ENCODE data around the gene VMP1.
"Not testable (repeated sequence)": the region's sequence is repeated elsewhere in the genome, so short reads cannot be mapped to it uniquely, and the experiment has no call there.

The VMP1 gene

DNA sequence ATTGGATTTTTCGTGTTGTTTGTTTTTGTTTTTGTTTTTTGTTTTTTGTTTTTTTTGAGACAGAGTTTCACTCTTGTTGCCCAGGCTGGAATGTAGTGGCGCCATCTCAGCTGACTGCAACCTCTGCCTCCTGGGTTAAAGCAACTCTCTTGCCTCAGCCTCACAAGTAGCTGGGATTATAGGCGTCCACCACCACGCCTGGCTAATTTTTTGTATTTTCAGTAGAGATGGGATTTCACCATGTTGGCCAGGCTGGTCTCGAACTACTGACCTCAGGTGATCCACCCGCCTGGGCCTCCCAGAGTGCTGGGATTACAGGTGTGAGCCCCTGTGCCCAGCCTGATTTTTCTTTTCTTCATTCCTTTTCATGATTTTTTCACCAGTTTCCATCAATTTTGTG is 73.1 kb downstream of the VMP1 start:
- not testable (repeated sequence) for DNase-seq (ENCODE audit: low read depth in 2 of 2)

DNA sequence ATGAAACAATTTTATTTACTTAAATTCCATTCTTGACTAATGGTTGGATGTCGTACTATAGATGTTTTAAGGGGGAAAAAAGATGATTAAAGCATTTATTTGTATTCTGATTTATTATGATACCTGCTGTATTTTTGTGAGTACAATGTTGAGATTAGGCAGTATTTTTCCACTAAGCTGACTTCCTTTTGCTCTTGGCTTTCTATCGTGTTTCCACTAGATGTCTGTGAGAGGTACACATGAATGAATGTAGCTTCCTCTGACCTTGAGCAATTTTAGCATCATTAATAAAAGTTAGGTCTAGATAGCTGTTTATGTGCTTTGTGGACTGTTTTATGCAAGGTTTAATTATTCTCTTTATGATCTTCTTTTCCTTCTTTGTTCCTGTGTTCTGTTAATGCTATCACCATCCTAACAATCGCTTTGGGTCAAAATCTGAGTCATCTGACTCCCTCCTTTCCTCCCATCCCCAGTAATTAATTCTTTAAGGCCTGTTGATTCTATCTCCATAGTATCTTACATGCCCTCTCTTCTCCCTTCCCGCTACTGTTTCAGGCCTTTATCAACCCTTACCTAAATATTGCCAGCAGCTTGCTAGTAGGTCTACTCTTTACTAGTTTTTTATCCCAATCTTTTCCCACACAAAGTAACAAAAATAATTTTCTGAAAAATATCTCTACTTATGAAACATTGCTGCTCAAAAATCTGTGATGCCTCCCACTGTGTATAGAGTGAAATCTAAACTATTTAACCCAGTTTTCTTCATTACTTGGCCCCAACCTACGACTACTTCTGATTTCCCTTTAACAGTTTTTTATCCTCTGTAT is 76.0 kb downstream of the VMP1 start:
- DNase-seq (ENCODE audit: low read depth in 2 of 2) = no peak

DNA sequence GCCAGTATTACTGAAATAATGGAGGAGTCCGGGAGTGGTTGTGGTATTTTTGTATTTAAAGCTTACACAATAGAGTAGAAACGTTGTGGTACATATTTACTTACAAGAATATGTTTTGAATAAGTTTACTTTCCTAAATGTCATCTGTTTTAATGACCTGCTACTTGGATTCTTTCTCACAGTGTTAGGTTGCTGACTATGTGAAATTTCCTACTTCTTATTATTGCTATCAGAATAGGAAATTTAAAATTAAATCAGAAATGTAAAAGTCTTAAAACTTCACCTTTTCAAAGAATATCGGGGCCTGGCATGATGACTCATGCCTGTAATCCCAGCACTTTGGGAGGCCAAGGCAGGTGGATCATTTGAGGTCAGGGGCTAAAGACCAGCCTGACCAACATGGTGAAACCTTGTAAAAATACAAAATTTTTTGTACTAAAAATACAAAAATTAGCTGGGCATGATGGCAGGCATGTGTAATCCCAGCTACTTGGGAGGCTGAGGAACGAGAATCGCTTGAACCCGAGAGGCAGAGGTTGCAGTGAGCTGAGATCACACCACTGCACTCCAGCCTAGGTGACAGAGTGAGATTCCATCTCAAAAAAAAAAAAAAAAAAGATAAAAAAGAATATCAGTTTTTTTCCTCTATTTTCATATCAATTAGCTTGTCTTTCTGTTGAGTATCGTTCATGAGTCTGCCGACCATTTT is 77.8 kb downstream of the VMP1 start:
- DNase-seq (ENCODE audit: low read depth in 2 of 2) = no peak

DNA sequence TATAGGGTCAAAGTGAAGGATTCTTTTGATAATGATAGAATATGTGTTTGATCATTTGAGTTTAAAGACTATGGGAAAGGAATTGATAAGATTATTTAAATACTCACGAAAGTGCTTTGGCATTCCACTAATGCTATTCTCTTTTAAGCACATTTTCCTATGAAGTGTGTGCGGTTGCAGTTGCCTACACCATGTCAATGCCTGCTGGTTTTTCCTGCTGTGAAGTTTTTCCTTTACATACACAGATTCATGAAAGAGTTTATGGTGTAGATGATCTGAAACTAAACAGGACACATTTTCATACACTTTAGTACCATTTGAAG is 78.7 kb downstream of the VMP1 start:
- DNase-seq (ENCODE audit: low read depth in 2 of 2) = no peak

DNA sequence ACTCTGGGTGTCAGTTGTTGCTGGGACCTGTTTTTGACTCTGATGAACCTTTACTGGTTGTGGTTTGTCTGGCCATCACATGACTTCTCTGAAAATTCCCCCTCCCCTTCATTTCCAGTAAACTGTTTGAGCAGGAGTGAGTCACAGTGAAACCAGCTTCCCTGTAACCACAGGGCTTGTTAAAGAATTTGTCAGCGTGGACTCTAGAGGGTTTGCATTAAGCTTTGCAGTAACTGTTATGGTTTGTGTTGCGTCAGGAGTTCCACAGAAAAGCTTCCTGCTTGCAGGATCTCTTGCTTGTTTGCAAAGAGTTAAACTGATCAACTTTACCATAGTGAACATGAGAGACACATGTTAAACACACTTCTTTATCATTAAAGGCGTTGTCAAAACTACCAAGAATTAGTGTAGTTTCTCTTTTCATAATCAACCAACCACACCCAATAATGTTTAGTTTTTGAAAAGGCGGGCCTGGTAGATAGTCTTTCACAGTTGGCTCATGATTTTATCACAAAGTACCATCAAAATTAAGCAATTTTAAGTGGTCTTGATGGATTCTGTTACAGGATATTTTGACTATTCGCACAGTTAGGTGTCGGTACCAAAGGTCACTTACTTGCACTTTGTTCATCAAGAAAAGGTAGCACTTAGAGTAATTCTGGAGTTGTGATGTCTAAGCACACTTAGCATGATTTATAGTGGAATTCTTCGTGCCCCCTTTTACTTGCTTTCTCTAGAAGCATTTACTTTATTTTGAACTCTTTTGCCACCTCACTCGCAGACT is 79.3 kb downstream of the VMP1 start:
- peak; percentile 73 to 75 for DNase-seq (ENCODE audit: low read depth in 2 of 2)

DNA sequence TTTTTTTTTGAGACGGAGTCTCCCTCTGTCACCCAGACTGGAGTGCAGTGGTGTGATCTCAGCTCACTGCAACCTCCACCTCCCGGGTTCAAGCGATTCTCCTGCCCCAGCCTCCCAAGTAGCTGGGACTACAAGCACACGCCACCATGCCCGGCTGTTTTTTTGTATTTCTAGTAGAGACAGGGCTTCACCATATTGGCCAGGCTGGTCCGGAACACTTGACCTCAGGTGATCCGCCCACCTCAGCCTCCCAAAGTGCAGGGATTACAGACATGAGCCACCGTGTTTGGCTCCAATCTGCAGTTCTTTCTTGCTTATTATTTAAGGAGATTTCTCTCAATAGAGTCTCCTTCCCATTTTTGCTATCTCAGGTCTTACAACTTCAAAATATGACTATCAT is 82.4 kb downstream of the VMP1 start:
- DNase-seq (ENCODE audit: low read depth in 2 of 2) = not testable (repeated sequence)

DNA sequence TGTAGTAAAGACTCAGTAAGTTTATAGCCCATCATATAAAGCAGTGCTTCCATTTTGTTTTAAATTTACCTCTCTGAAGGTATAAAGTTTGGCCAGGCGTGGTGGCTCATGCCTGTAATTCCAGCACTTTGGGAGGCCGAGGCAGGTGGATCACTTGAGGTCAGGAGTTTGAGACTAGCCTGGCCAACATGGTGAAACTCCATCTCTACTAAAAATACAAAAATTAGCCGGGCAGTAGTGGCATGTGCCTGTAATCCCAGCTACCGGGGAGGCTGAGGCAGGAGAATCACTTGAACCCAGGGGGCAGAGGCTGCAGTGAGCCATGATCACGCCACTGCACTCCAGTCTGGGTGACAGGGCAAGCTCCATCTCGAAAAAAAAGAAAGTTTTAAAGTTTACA is 83.0 kb downstream of the VMP1 start:
- not testable (repeated sequence) for DNase-seq (ENCODE audit: low read depth in 2 of 2)

DNA sequence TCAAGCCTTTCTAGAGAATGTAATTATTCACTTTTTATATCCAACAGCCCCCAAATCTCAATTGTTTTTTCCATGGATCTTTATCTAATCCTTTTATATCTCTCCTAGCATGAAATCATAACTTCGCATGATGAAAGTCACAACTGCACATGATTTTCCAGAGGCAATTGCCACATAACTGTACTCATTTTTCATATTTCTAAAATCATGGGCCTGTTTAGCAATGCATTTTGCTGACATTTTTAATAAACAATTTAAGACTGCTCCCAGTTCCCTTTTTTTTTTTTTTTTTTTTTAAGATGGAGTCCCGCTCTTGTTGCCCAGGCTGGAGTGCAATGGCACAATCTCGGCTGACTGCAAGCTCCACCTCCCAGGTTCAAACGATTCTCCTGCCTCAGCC is 83.5 kb downstream of the VMP1 start:
- no peak for DNase-seq (ENCODE audit: low read depth in 2 of 2)

DNA sequence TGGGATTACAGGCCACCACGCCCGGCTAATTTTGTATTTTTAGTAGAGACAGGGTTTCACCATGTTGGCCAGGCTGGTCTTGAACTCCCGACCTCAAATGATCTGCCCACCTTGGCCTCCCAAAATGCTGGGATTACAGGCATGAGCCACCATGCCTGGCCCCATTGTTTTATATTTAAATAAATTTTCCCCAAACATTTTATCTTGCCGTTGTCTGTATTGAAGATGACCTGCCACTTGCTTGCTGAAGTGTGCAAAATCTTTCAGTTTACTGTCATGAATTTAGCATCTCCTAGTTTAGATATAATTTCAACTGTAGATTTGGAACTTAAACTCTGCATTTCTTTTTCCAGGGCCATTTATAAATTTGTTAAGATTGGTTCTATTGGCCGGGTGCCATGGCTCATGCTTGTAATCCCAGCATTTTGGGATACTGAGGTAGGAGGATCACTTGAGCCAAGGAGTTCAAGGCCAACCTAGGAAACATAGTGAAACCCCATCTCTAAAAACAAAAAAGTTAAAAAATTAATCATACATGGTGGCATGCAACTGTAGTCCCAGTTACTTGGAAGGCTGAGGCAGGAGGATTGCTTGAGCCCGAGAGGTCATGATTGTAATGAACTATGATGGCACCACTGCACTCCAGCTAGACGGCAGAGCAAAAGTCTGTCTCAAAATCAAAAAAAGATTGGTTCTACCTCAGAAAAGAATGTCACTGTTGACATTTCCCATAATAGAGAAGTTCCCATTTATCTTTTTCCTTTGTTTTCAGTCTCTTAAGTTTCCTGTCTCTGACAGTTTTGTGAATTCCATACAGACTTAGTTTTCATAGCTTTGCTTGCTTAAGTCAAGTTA is 84.4 kb downstream of the VMP1 start:
- no peak for DNase-seq (ENCODE audit: low read depth in 2 of 2)

DNA sequence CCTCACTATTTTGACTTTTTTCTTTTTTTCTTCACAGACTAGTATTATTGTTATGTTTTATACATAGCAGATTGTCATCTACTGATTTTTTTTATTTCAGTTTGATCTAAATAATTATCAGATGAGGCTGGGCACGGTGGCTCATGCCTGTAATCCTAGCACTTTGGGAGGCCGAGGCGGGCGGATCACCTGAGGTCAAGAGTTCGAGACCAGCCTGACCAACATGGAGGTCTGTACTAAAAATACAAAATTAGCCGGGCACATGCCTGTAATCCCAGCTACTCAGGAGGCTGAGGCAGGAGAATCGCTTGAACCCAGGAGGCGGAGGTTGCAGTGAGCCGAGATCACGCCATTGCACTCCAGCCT is 85.0 kb downstream of the VMP1 start:
- not testable (repeated sequence) for DNase-seq (ENCODE audit: low read depth in 2 of 2)

DNA sequence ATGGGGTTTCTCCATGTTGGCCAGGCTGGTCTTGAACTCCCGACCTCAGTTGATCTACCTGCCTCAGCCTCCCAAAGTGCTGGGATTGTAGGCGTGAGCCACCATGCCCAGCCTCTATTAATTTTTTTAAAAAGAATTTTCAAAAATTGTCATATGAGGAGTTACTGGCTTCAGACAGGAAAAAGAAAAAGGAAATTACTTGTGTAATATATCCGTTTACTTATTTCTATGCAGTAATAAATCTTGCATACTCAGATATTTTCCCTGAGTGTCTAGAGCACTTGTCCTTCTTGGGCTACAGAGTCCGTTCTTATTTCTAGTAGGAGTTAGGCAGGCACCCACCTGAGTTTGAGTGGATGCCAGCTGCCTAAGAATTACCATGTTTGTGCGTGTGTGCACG is 85.8 kb downstream of the VMP1 start:
- DNase-seq (ENCODE audit: low read depth in 2 of 2) = no peak

DNA sequence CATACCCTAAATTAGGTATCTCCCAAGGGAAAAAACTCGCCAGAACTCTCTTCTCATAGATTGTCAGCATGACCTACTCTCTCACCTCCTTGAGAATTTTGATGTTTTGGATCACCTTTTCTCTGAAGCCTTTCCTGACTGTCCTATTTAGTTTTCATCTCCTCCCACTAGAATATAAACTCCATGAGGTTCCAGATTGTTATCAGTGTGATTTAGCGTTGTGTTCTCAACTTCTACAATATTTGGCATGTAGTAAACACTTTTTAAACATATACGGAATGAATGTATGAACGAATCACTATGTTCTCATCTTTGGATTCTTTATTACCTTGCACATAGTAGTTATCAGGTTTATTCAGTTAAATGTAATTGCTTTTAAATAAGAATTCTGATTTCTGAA is 88.7 kb downstream of the VMP1 start:
- DNase-seq (ENCODE audit: low read depth in 2 of 2) = no peak

DNA sequence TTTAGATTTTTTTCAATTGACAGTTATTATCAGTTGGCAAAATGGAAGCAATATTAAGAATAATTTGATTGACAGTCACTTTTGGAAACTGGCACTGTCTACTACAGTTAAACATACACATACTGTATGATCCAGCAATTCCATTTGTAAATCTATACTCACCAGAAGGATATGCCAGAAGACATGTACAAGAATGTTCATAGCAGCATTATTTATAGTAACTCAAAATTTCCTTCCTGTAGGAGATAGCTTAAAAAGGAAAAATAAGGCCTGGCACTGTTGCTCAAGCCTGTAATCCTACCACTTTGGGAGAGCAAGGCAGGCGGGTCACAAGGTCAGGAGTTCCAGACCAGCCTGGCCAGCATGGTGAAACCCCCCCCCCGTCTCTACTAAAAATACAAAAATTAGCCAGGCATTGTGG is 89.3 kb downstream of the VMP1 start:
- no peak for DNase-seq (ENCODE audit: low read depth in 2 of 2)

DNA sequence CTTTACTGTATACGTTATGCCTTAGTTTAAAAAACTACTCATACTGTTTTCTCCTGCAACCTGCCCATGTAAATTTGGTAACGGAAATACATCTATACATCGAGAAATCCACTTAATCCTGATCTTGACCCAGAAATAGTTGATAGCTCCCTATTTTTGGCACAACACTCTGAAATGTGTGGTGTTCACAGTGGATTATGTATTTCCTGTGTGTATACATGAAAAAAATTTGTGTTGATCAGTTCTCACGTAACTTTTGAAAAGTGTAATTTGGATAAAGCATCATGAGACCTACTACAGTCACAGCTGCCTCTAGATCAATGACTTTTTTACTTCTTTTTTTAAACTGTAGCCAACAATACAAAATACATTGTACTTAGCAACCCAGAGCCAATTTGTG is 90.7 kb downstream of the VMP1 start:
- no peak for DNase-seq (ENCODE audit: low read depth in 2 of 2)

DNA sequence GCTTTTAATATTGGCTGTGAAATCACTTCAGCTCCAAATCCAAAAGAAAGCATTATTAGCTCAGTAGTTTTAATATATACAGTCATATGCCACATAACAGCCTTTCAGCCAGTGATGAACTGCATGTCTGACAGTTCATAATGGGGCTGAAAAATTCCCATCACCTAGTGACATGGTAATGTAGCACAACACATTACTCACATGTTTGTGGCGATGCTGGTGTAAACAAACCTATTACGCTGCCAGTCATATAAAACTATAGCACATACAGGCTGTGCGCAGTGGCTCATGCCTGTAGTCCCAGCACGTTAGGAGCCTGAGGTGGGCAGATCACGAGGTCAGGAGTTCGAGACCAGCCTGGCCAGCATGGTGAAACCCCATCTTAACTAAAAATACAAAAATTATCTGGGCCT is 93.1 kb downstream of the VMP1 start:
- DNase-seq (ENCODE audit: low read depth in 2 of 2) = no peak

DNA sequence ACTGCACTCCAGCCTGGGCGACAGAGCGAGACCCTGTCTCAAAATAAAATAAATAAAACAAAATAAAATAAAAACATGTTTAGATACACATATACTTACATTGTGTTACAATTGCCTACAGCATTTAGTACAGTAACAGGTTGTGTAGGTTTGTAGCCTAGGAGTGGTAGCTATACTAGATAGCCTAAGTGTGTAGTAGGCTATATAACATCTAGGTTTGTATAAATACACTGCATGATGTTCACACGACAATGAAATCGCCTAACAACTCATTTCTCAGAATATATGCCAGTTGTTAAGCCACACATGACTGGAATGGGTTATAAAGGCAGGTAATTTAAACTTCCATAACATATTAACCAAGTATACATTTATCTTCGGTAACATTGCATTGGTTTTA is 94.7 kb downstream of the VMP1 start:
- DNase-seq (ENCODE audit: low read depth in 2 of 2) = no peak

DNA sequence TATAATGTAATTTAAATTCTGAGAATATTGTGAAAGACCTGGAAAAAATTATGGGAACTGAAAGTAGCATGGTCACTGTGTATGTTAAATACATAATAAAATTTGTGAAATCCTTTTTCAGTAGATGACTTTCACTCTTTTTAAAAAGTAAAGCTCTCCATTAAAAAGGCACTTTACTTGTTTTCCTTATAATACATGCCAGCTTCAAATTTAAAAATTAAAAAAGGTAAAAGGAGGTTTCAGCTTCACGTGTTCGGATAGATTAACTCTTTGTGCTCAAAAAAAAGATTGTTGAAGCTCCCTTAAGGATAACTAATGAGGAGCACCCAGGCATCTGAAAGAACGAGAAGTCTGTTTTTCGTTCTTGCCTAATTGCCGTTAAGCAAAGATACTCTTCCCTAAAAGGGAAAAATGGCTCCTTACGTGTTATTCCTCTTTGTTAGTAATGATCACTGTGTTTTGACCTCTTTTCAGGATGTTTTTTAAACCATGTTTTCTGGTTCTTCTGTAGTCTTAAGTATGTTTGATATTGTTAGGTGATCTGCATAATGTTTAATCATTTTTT is 97.5 kb downstream of the VMP1 start:
- no peak for DNase-seq (ENCODE audit: low read depth in 2 of 2)

DNA sequence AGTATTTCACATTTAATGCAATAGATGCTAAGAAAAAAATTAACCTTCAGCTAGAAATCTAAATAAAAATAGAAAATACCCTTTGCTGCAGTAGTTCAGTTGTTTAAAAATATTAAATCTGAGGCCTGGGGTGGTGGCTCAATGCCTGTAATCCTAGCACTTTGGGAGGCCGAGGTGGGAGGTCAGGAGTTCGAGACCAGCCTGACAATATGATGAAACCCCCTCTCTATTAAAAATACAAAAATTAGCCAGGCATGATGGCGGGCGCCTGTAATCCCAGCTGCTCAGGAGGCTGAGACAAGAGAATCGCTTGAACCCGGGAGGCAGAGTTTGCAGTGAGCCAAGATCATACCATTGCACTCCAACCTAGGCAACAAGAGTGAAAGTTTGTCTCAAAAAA is 98.9 kb downstream of the VMP1 start:
- DNase-seq (ENCODE audit: low read depth in 2 of 2) = not testable (repeated sequence)

DNA sequence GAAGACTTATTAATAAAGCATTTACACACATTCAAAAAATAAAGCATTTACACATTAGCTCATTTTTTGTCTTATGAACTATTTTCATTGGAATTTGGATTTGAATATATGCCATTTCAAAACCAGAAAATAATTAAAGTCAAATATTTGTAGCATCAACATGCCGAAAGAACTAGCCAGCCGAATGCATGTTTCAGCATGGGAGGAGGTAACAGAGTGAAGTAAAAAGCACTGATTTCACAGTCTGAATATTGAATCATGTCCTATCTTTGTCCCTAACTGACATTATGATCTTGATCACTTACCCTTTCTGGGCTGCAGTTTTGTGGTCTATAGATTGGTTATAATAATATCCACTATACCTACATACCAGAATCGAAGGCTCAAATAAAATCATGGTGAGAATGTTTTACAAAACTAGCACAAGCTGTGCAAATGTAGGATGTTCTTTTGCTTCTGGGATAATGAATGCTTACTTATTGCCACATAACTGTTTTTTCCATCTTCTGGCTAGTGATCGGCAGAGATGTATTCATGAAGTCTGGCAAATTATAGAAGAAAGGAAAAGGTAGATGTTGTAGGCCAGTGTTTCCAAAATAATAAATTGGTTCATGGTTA is 100.5 kb downstream of the VMP1 start:
- no peak for DNase-seq (ENCODE audit: low read depth in 2 of 2)

DNA sequence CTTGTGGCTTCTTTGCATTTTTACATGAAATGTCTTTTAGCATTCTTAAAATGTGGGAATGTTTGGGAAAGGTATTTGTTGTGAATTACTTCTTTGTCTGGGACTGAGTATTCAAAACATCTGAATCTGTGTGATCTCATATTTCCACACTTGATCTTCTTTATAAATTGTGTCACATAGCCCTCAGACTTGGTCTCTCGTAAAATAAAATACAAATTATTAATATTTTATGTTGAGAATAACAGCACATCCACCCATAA is 103.4 kb downstream of the VMP1 start:
- no peak for DNase-seq (ENCODE audit: low read depth in 2 of 2)

DNA sequence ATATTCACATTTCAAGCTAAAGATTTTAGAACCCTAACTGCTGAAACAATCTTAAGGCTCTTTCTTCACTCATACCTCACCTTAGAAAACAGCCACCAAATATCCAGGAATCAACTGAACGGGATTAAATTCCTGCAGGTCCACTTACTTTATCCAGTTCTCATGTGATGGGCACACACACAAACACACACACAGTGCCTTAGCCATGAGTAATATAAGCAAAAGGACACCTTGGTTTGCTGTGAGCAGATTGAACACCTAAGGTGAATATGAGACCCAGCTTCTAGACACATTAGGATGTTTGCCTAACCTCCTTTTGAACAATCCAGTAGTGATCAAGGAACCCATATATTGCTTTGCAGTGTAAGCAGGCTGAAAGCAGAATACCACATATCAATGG is 103.8 kb downstream of the VMP1 start:
- no peak for DNase-seq (ENCODE audit: low read depth in 2 of 2)
